Thymus (tissue), 11 donors: ENCODE results near the gene TAF11L14. TPM values are rescaled to one million over a fixed set of nuclear protein-coding genes. Genes with fewer than 3 reads are reported as not detected.
"Not testable (repeated sequence)": the region's sequence is repeated elsewhere in the genome, so short reads cannot be mapped to it uniquely, and the experiment has no call there.

ENCODE experiments used
- DNase-seq, 9 donors: peaks; one replicate each; pipeline ENCODE4 v3.0.0-alpha.2; 2013; ENCODE audit warnings: low spot score in 9 of 9, low read depth in 6 of 9, missing footprints in 1 of 9
- H3K27ac ChIP-seq, 2 donors: one replicate each; pipeline ENCODE4 v1.5.1; 2013; ENCODE audit warnings: control low read depth in 1 of 2, low read depth in 1 of 2, low read length in 1 of 2, mild to moderate bottlenecking in 1 of 2, moderate library complexity in 1 of 2
- H3K27me3 ChIP-seq, 2 donors: one replicate each; pipeline ENCODE4 v1.5.1; 2013; ENCODE audit warnings: low read length in 1 of 2; ENCODE audit not compliant: control insufficient read depth in 2 of 2, insufficient read depth in 1 of 2
- H3K36me3 ChIP-seq, 2 donors: one replicate each; pipeline ENCODE4 v1.5.1; 2013; ENCODE audit warnings: low read length in 1 of 2, mild to moderate bottlenecking in 1 of 2, moderate library complexity in 1 of 2; ENCODE audit not compliant: control insufficient read depth in 2 of 2, insufficient read depth in 2 of 2
- H3K4me1 ChIP-seq, 2 donors: one replicate each; pipeline ENCODE4 v1.5.1; 2013; ENCODE audit warnings: low read length in 2 of 2; ENCODE audit not compliant: control insufficient read depth in 2 of 2, insufficient read depth in 2 of 2
- H3K4me3 ChIP-seq, 2 donors: one replicate each; pipeline ENCODE4 v1.5.1; 2013; ENCODE audit warnings: low read length in 2 of 2, control low read depth in 1 of 2, mild to moderate bottlenecking in 1 of 2
- H3K9me3 ChIP-seq, 2 donors: one replicate each; pipeline ENCODE4 v1.5.1; 2013; ENCODE audit warnings: low read length in 1 of 2, mild to moderate bottlenecking in 1 of 2; ENCODE audit not compliant: control insufficient read depth in 2 of 2, insufficient read depth in 1 of 2
- WGBS: extraction: QIAGEN DNeasy Blood & Tissue Kit; methylation state at CpG from one replicate; pipeline ENCODE4 v1.1.7; 2013; 5-methylcytosine and 5-hydroxymethylcytosine counted together
- polyA plus RNA-seq: library from polyadenylated mRNA; stranded (reverse); fragments of 200-250 nt; gene quantifications from one replicate; pipeline ENCODE4 v1.2.3, GENCODE V29; 2013
- total RNA-seq: library from RNA; stranded (reverse); fragments of 120-200 nt; gene quantifications from one replicate; pipeline ENCODE4 v1.2.4, GENCODE V29; 2013
- donor health status: healthy.

The TAF11L14 gene
- total and polyA plus RNA-seq, 2 donors, result 0.14 TPM; not detected in 1

DNA sequence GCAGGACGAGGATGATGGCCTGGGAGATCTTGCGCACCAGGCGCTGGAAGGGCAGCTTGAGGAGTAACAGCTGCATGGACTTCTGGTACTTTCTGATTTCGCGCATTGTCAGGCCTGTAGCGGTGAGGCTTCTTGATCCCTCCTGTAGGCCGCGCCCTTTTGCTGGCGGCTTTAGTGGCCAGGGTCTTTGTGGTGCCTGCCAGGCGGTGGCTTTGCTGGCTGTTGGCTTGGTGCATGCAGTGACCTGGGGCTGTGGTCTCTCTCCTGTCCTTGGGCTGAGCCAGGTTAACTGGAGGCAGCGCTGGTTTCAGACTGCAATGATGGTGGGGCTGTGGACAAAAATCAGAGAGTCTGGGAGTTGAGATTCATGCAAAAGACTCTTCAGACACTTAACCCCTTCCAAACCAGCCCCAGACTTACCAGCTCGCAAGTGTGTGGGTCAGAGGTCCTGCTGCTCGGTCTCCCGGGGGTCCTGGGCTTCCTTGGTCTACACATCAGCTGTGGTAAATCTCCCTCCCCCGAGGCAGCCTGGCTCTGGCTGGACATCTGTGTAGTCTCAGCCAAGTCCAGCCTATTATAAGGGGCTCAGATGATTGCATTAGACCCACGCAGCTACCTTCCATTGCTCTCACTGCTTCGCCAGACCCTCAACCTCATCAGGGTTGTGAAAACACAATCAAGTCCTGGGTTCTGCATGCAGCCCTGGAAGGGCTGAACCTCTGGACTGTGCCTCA lies 19.2 kb upstream of the TAF11L14 start:
- Histone ChIP-seq H3K4me3 (no peak overlapping the region), H3K27me3 (no peaks in the 10 kb centered on the region), H3K27ac (no peak overlapping the region), H3K36me3 (no peaks in the 10 kb centered on the region), H3K4me1 (no peaks in the 10 kb centered on the region), H3K9me3 (peaks cover 3 to 12% of the 10 kb centered on the region in 2 donors)
- no peak for DNase-seq
- WGBS, result 96% methylated on average over 17 of the region's 17 CpGs

DNA sequence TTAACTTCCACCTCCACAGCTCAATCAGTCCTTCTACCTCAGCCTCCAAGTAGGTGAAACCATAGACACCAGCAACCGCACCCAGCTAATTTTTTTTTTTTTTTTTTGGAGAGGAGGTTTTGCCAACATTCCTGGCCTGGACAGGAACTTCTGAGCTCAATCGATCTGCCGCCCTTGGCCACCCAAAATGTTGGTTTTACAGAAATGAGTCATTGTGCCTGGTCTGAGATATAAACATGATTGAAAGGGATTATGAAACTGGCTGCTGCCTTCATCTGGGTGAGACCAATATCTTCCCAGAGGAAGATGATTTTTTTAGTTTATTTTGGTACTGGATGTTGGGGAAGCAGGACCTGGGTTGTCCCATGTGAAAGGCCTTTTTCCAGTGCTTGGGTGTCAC lies 14.9 kb upstream of the TAF11L14 start:
- DNase-seq, result no peak
- Histone ChIP-seq H3K36me3 (no peaks in the 10 kb centered on the region), H3K27me3 (no peaks in the 10 kb centered on the region), H3K9me3 (peaks cover 5 to 23% of the 10 kb centered on the region in 2 donors), H3K4me3 (no peak overlapping the region), H3K4me1 (no peaks in the 10 kb centered on the region), H3K27ac (no peak overlapping the region)
- 95% methylated on average over 3 of the region's 3 CpGs for WGBS

DNA sequence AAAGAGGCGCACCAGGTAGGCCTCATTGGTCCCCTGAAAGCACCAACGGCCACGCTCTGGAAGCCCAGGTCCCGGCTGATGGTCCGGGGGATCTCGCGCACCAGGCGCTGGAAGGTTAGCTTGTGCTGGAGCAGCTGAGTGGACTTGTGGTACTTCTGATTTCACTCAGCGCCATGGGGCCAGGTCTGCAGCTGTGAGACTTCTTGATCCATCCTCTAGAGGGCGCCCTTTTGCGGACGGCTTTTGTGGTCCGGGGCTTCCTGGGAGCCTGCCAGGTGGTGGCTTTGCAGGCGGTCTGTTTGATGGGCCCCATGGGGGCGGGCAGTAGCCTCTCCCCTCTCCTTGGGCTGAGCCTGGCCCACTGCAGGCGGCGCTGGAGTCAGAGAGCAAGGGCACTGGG lies 13.6 kb upstream of the TAF11L14 start:
- Histone ChIP-seq H3K4me3 (no peak overlapping the region), H3K36me3 (no peaks in the 10 kb centered on the region), H3K9me3 (peaks cover 4 to 17% of the 10 kb centered on the region in 2 donors), H3K27ac (no peak overlapping the region), H3K27me3 (no peaks in the 10 kb centered on the region), H3K4me1 (no peaks in the 10 kb centered on the region)
- no peak for DNase-seq
- 94% methylated on average over 17 of the region's 17 CpGs for WGBS

DNA sequence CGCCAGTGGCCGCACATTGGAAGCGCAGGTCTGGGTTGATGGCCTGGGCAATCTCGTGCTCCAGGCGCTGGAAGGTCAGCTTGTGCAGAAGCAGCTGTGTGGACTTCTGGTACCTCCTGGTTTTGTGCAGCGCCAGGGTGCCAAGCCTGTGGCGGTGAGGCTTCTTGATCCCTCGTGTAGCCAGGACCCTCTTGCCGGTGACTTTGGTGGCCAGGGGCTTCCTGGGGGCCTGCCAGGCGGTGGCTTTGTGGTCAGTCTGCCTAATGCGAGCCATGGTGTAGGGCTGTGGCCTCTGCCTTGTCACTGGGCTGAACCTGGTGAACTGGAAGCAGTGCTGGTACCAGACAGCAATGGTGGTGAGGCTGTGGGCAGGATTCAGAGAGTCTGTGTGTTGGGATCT lies 8.6 kb upstream of the TAF11L14 start:
- H3K4me3 ChIP-seq, result no peak overlapping the region
- DNase-seq, result no peak
- H3K27me3 ChIP-seq, result no peaks in the 10 kb centered on the region
- H3K36me3 ChIP-seq, result no peaks in the 10 kb centered on the region
- no peak overlapping the region for H3K27ac ChIP-seq
- WGBS, result 97% methylated on average over 11 of the region's 11 CpGs
- H3K4me1 ChIP-seq, result no peaks in the 10 kb centered on the region
- H3K9me3 ChIP-seq, result peaks cover 1 to 12% of the 10 kb centered on the region in 2 donors

- not testable (repeated sequence) for DNase-seq, H3K4me1 ChIP-seq, H3K36me3 ChIP-seq, H3K9me3 ChIP-seq, H3K27ac ChIP-seq, H3K4me3 ChIP-seq, H3K27me3 ChIP-seq
- WGBS, result 81% methylated on average over 9 of the region's 12 CpGs
Observed at GRCh38 chr5:17631788-17632187, 2.5 kb upstream of the TAF11L14 start, which contains the start of gene TAF11L13. TAF11L13 (plus strand) TSS chr5:17632088.

GRCh38 chr5:17649232-17649631 lies 15.0 kb downstream of the TAF11L14 start:
- not testable (repeated sequence) for DNase-seq, H3K9me3 ChIP-seq, H3K27me3 ChIP-seq, H3K4me3 ChIP-seq, H3K36me3 ChIP-seq, H3K27ac ChIP-seq, H3K4me1 ChIP-seq
- WGBS, result 97% methylated on average over 10 of the region's 10 CpGs

GRCh38 chr5:17655201-17655759 lies 21.0 kb downstream of the TAF11L14 start:
- WGBS, result 96% methylated on average over 32 of the region's 32 CpGs
- not testable (repeated sequence) for H3K4me3 ChIP-seq, DNase-seq, H3K36me3 ChIP-seq, H3K27me3 ChIP-seq, H3K27ac ChIP-seq, H3K4me1 ChIP-seq
- H3K9me3 ChIP-seq, result peaks cover 1 to 10% of the 10 kb centered on the region in 2 donors

GRCh38 chr5:17655921-17656320 lies 21.7 kb downstream of the TAF11L14 start:
- H3K36me3 ChIP-seq, result no peaks in the 10 kb centered on the region
- 77% methylated on average over 6 of the region's 6 CpGs for WGBS

GRCh38 chr5:17663182-17663581 lies 28.9 kb downstream of the TAF11L14 start:
- 94% methylated on average over 8 of the region's 8 CpGs for WGBS
- Histone ChIP-seq H3K4me1 (no peaks in the 10 kb centered on the region), H3K4me3 (no peak overlapping the region), H3K27me3 (no peaks in the 10 kb centered on the region), H3K36me3 (no peaks in the 10 kb centered on the region), H3K9me3 (peaks cover 2 to 8% of the 10 kb centered on the region in 2 donors), H3K27ac (no peak overlapping the region)
- no peak for DNase-seq

More at GRCh38 chr5:17655921-17656320, 21.7 kb downstream of the TAF11L14 start:
- H3K4me3 ChIP-seq, result no peak overlapping the region
- H3K27me3 ChIP-seq, result no peaks in the 10 kb centered on the region
- H3K9me3 ChIP-seq, result peaks cover 1 to 10% of the 10 kb centered on the region in 2 donors
- H3K27ac ChIP-seq, result no peak overlapping the region
- DNase-seq, result no peak
- H3K4me1 ChIP-seq, result no peaks in the 10 kb centered on the region
